IMR-90 (cell line): ENCODE measurements around the gene MORF4L2. TPM values are rescaled to one million over a fixed set of nuclear protein-coding genes. Genes with fewer than 3 reads are reported as not detected.
A peak's percentile ranks its signal among the peaks of the same experiment; 100 is the strongest.
"Not testable (repeated sequence)": the region's sequence is repeated elsewhere in the genome, so short reads cannot be mapped to it uniquely, and the experiment has no call there.

Experiments used
- ATAC-seq: fragments of 200-7000 bp; cut with Tn5 transposase; 2 replicates; pipeline ENCODE4 v1.9.1; 2020; ENCODE audit warnings: low read depth, mild to moderate bottlenecking, moderate library complexity
- BruUV-seq: library from RNA; stranded (reverse); fragments of 400-500 nt; replicated peaks from 2 replicates; lab custom pipeline; 2021; lab: Mats Ljungman, UMichigan
- CTCF ChIA-PET: fragments of 300-600 bp; formaldehyde crosslinking; extraction: SDS; loops from one replicate; lab custom pipeline; 2021; ENCODE audit warnings: antibody characterized with exemption; lab: Yijun Ruan, JAX
- POLR2A ChIA-PET: fragments of 300-600 bp; sonication (Branson Sonifier 250); formaldehyde crosslinking; loops from one replicate; lab custom pipeline; 2022; ENCODE audit warnings: antibody characterized with exemption; ENCODE audit not compliant: unreplicated experiment; lab: Charles Lee
- DNase-seq: peaks from one replicate; pipeline ENCODE4 v3.0.0; 2013
- H2AFZ ChIP-seq: replicated peaks from 2 replicates; pipeline ENCODE3; 2013; ENCODE audit warnings: low read length, mild to moderate bottlenecking; ENCODE audit not compliant: poor library complexity
- H2AK5ac ChIP-seq: 2 replicates; pipeline ENCODE4 v1.6.1; 2013; ENCODE audit warnings: low read depth, low read length, inconsistent platforms
- H2AK9ac ChIP-seq: replicated peaks from 2 replicates; pipeline ENCODE3; 2013; ENCODE audit warnings: mild to moderate bottlenecking, low read depth, low read length, moderate library complexity; ENCODE audit not compliant: poor library complexity
- H2BK120ac ChIP-seq: 2 replicates; pipeline ENCODE4 v1.6.1; 2013; ENCODE audit warnings: low read depth, low read length, inconsistent platforms
- H2BK15ac ChIP-seq: 3 replicates; pipeline ENCODE4 v1.6.1; 2013; ENCODE audit warnings: low read depth, low read length, inconsistent platforms
- H2BK20ac ChIP-seq: 2 replicates; pipeline ENCODE4 v1.6.1; 2013; ENCODE audit warnings: low read depth, mild to moderate bottlenecking, inconsistent platforms, low read length, moderate library complexity
- H2BK5ac ChIP-seq: 2 replicates; pipeline ENCODE4 v1.6.1; 2013; ENCODE audit warnings: mild to moderate bottlenecking, low read depth, low read length, inconsistent platforms; ENCODE audit not compliant: poor library complexity, severe bottlenecking
- H3K14ac ChIP-seq: replicated peaks from 2 replicates; pipeline ENCODE4 v1.6.1; 2013; ENCODE audit warnings: low read depth, low read length, inconsistent platforms
- H3K18ac ChIP-seq: 2 replicates; pipeline ENCODE4 v1.6.1; 2013; ENCODE audit warnings: low read depth, low read length, control low read depth
- H3K23ac ChIP-seq: 2 replicates; pipeline ENCODE4 v1.6.1; 2013; ENCODE audit warnings: low read depth, low read length, inconsistent platforms
- H3K27ac ChIP-seq: 2 replicates; pipeline ENCODE4 v1.5.1; 2013; ENCODE audit warnings: mild to moderate bottlenecking, control low read depth, low read length; ENCODE audit not compliant: insufficient read depth
- H3K27me3 ChIP-seq: 2 replicates; pipeline ENCODE4 v1.6.1; 2013; ENCODE audit warnings: low read length; ENCODE audit not compliant: control insufficient read depth, insufficient read depth
- H3K36me3 ChIP-seq: 2 replicates; pipeline ENCODE4 v1.6.1; 2013; ENCODE audit warnings: low read length, mixed read lengths; ENCODE audit not compliant: control insufficient read depth, insufficient read depth
- H3K4ac ChIP-seq: 2 replicates; pipeline ENCODE4 v1.6.1; 2013; ENCODE audit warnings: low read depth, low read length, inconsistent platforms
- H3K4me1 ChIP-seq: 2 replicates; pipeline ENCODE4 v1.6.1; 2013; ENCODE audit warnings: low read length, mixed read lengths; ENCODE audit not compliant: control insufficient read depth, insufficient read depth
- H3K4me2 ChIP-seq: 2 replicates; pipeline ENCODE4 v1.6.1; 2013; ENCODE audit warnings: low read depth, mild to moderate bottlenecking, control low read depth, low read length, moderate library complexity
- H3K4me3 ChIP-seq: 2 replicates; pipeline ENCODE4 v1.5.1; 2013; ENCODE audit warnings: low read depth, mild to moderate bottlenecking, control low read depth, low read length, moderate library complexity; ENCODE audit not compliant: insufficient read depth
- H3K56ac ChIP-seq: 2 replicates; pipeline ENCODE4 v1.6.1; 2013; ENCODE audit warnings: low read length, inconsistent platforms; ENCODE audit not compliant: insufficient read depth; ENCODE audit errors: extremely low read depth
- H3K79me1 ChIP-seq, 2 experiments: 2 replicates each; pipeline ENCODE4 v1.6.1; 2013; ENCODE audit warnings: low read length in 2 of 2, inconsistent platforms in 1 of 2, low read depth in 1 of 2
- H3K9ac ChIP-seq: 2 replicates; pipeline ENCODE4 v1.6.1; 2013; ENCODE audit warnings: low read depth, low read length, control low read depth
- H3K9me1 ChIP-seq: 2 replicates; pipeline ENCODE4 v1.6.1; 2013; ENCODE audit warnings: low read length, inconsistent platforms; ENCODE audit not compliant: insufficient read depth
- H3K9me3 ChIP-seq: 2 replicates; pipeline ENCODE4 v1.6.1; 2013; ENCODE audit warnings: low read length; ENCODE audit not compliant: control insufficient read depth, insufficient read depth
- H4K20me1 ChIP-seq: 2 replicates; pipeline ENCODE4 v1.6.1; 2013; ENCODE audit warnings: low read length, inconsistent platforms; ENCODE audit not compliant: insufficient read depth
- H4K5ac ChIP-seq: 2 replicates; pipeline ENCODE4 v1.6.1; 2013; ENCODE audit warnings: mild to moderate bottlenecking, low read depth, low read length, control low read depth
- H4K8ac ChIP-seq, 2 experiments: 2 replicates each; pipeline ENCODE4 v1.6.1; 2013; ENCODE audit warnings: low read depth in 2 of 2, low read length in 2 of 2, control low read depth in 1 of 2, inconsistent platforms in 1 of 2
- H4K91ac ChIP-seq: 2 replicates; pipeline ENCODE4 v1.6.1; 2013; ENCODE audit warnings: low read depth, low read length, inconsistent platforms; ENCODE audit not compliant: insufficient read depth
- WGBS, 2 experiments: methylation state at CpG; one replicate each; pipeline versions ENCODE4 v1.1.5 to v1.1.7; 2013; ENCODE audit warnings: missing lambda C conversion rate in 2 of 2; ENCODE audit not compliant: insufficient read length in 1 of 2; ENCODE audit errors: extremely low coverage in 2 of 2; 5-methylcytosine and 5-hydroxymethylcytosine counted together
- dilution Hi-C: fragments of 300-500 bp; cut with HindIII; formaldehyde crosslinking; loops from one replicate; pipeline ENCODE4 v1.14.3; 2018; ENCODE audit warnings: low sequenced_read_pairs; ENCODE audit not compliant: unreplicated experiment
- in situ Hi-C: fragments of 300-500 bp; cut with MboI; formaldehyde crosslinking; loops from 3 replicates; pipeline ENCODE4 v1.14.3; 2019; ENCODE audit warnings: low sequenced_read_pairs, inconsistent platforms, mixed read lengths
- intact Hi-C: fragments of 100-400 bp; cut with micrococcal nuclease; formaldehyde crosslinking; loops from 2 replicates; pipeline ENCODE4 v1.10.0; 2022
- polyA plus RNA-seq, 3 experiments: library from polyadenylated mRNA; depleted of rRNA; stranded (reverse); fragments of >200 nt; gene quantifications; 2 replicates each; pipeline ENCODE4 v1.2.3, GENCODE V29; 2012; ENCODE audit warnings: low replicate concordance in 1 of 3
- total RNA-seq: library from RNA; depleted of rRNA; stranded (reverse); fragments of >200 nt; gene quantifications from 2 replicates; pipeline ENCODE4 v1.2.3, GENCODE V29; 2012

MORF4L2 gene
- total and polyA plus RNA-seq, 2 of the 4 experiments (the other 2 are of a cell fraction), result 795 to 1,218 TPM

- H3K4me3 ChIP-seq, H3K27ac ChIP-seq, H3K18ac ChIP-seq, H2BK5ac ChIP-seq, H3K9me1 ChIP-seq, H3K14ac ChIP-seq, H2AFZ ChIP-seq, H2AK5ac ChIP-seq, H2AK9ac ChIP-seq, BruUV-seq, intact Hi-C loops, in situ Hi-C loops, H3K27me3 ChIP-seq, H3K56ac ChIP-seq, H3K23ac ChIP-seq, H4K8ac ChIP-seq, H3K9me3 ChIP-seq, H4K20me1 ChIP-seq, H3K4me2 ChIP-seq, dilution Hi-C loops, H4K91ac ChIP-seq, H2BK15ac ChIP-seq, POLR2A ChIA-PET, H3K9ac ChIP-seq, H4K5ac ChIP-seq, H3K36me3 ChIP-seq, H2BK120ac ChIP-seq, CTCF ChIA-PET, H3K4me1 ChIP-seq, ATAC-seq, H3K79me1 ChIP-seq: not testable (repeated sequence)
- Histone ChIP-seq H3K4ac (0 out of 2 replicates have a peak overlapping the region, but pooled peaks have one; percentile 17), H2BK20ac (peak overlapping the region; percentile 82; the same call in 1 of the 2 replicates)
- WGBS, 2 experiments, result no CpG with 5 or more reads among the region's 7 CpGs
- DNase-seq, result peak; percentile 1
Observed at GRCh38 chrX:103655230-103656000, 31.1 kb downstream of the MORF4L2 start.
